HCT116 (cell line): ENCODE measurements around the gene SHF. TPM values are rescaled to one million over a fixed set of nuclear protein-coding genes. Genes with fewer than 3 reads are reported as not detected.

Experiments used
- ATAC-seq: fragments of 200-7000 bp; cut with Tn5 transposase; 2 replicates; pipeline ENCODE4 v1.9.1; 2020; ENCODE audit warnings: mild to moderate bottlenecking, moderate library complexity
- BruUV-seq: library from RNA; stranded (reverse); fragments of 400-500 nt; replicated peaks from 2 replicates; lab custom pipeline; 2021; lab: Mats Ljungman, UMichigan
- CTCF ChIA-PET: fragments of 300-600 bp; sonication (Branson Sonifier 250); formaldehyde crosslinking; loops from one replicate; lab custom pipeline; 2021; ENCODE audit warnings: antibody characterized with exemption; lab: Charles Lee
- POLR2A ChIA-PET: fragments of 300-600, 350-600 bp; sonication (Branson Sonifier 250); formaldehyde crosslinking; loops from one replicate; lab custom pipeline; 2021; ENCODE audit warnings: antibody characterized with exemption; lab: Charles Lee
- RAD21 ChIA-PET, 2 experiments: fragments of 300-600 bp; sonication (Branson Sonifier 250); formaldehyde crosslinking; loops; one replicate each; lab custom pipeline; 2023; ENCODE audit warnings: low total read pairs in 2 of 2; ENCODE audit not compliant: uncharacterized antibody in 2 of 2, unreplicated experiment in 2 of 2, low non-redundant PET in 1 of 2; lab: Charles Lee
- DNase-seq: peaks from one replicate; pipeline ENCODE4 v3.0.0-alpha.2; 2010; ENCODE audit warnings: low read depth, low spot score
- H2AFZ ChIP-seq: fragments of 200-600 bp; shearing (Covaris generic), sonication (generic); 2 replicates; pipeline ENCODE4 v1.6.1; 2017; ENCODE audit warnings: low read depth, mixed run types, mixed read lengths, antibody characterized with exemption, low read length; ENCODE audit not compliant: poor library complexity, severe bottlenecking
- H3K27ac ChIP-seq: 2 replicates; pipeline ENCODE4 v1.5.1; 2012; ENCODE audit warnings: low read depth, low read length
- H3K27me3 ChIP-seq: fragments of 200-600 bp; sonication (generic); 2 replicates; pipeline ENCODE4 v1.6.1; 2016; ENCODE audit warnings: mixed run types, low read length, mixed read lengths; ENCODE audit not compliant: insufficient read depth
- H3K36me3 ChIP-seq, 2 experiments: fragments of 200-500 bp in 1 of 2; fragments of 200-600 bp in 1 of 2; sonication (Bioruptor generic) in 1 of 2; sonication (generic) in 1 of 2; 2 replicates each; pipeline versions ENCODE4 v1.5.1 to v1.6.1; 2014 to 2016; ENCODE audit warnings: low read length in 2 of 2, inconsistent platforms in 1 of 2, mixed read lengths in 1 of 2, mixed run types in 1 of 2; ENCODE audit not compliant: insufficient read depth in 2 of 2, control insufficient read depth in 1 of 2
- H3K4me1 ChIP-seq, 2 experiments: fragments of 200-600 bp in 1 of 2; sonication (generic) in 1 of 2; 2 replicates each; pipeline versions ENCODE4 v1.5.1 to v1.6.1; 2012 to 2017; ENCODE audit warnings: low read length in 2 of 2, inconsistent platforms in 1 of 2, mild to moderate bottlenecking in 1 of 2, mixed read lengths in 1 of 2, mixed run types in 1 of 2, moderate library complexity in 1 of 2; ENCODE audit not compliant: insufficient read depth in 2 of 2, control insufficient read depth in 1 of 2
- H3K4me2 ChIP-seq: fragments of 200-600 bp; sonication (generic); 2 replicates; pipeline ENCODE4 v1.6.1; 2017; ENCODE audit warnings: mixed run types, low read length, mixed read lengths
- H3K4me3 ChIP-seq, 2 experiments: fragments of 200-600 bp in 1 of 2; sonication (generic) in 1 of 2; replicated peaks in 1 of 2; 2 replicates each; pipeline ENCODE4 v1.5.1; 2011 to 2016; ENCODE audit warnings: low read length in 2 of 2, control low read depth in 1 of 2, low read depth in 1 of 2, mild to moderate bottlenecking in 1 of 2, mixed read lengths in 1 of 2, mixed run types in 1 of 2
- H3K79me2 ChIP-seq: fragments of 200-600 bp; sonication (generic); 2 replicates; pipeline ENCODE4 v1.6.1; 2017; ENCODE audit warnings: mild to moderate bottlenecking, mixed run types, low read length, moderate library complexity, mixed read lengths; ENCODE audit not compliant: insufficient read depth
- H3K9ac ChIP-seq: fragments of 200-600 bp; sonication (generic); 2 replicates; pipeline ENCODE4 v1.6.1; 2016; ENCODE audit warnings: low read length, mixed read lengths
- H3K9me2 ChIP-seq: fragments of 200-600 bp; sonication (generic), shearing (Covaris generic); 2 replicates; pipeline ENCODE4 v1.6.1; 2017; ENCODE audit warnings: mixed run types, mild to moderate bottlenecking, moderate library complexity; ENCODE audit not compliant: insufficient read depth
- H3K9me3 ChIP-seq, 2 experiments: fragments of 200-500 bp in 1 of 2; fragments of 200-600 bp in 1 of 2; sonication (Bioruptor generic) in 1 of 2; sonication (generic) in 1 of 2; 2 replicates each; pipeline ENCODE4 v1.6.1; 2014 to 2017; ENCODE audit warnings: low read length in 2 of 2, mixed read lengths in 2 of 2, inconsistent platforms in 1 of 2, low read depth in 1 of 2, mild to moderate bottlenecking in 1 of 2, mixed run types in 1 of 2, moderate library complexity in 1 of 2; ENCODE audit not compliant: control insufficient read depth in 1 of 2, insufficient read depth in 1 of 2
- H4K20me1 ChIP-seq: fragments of 200-600 bp; sonication (generic), shearing (Covaris generic); 2 replicates; pipeline ENCODE4 v1.6.1; 2017; ENCODE audit warnings: mixed run types, mild to moderate bottlenecking, moderate library complexity; ENCODE audit not compliant: insufficient read depth
- ELF1 ChIP-seq: IDR thresholded peaks from 2 replicates; pipeline ENCODE4 v1.6.1; 2012; ENCODE audit warnings: low read depth, borderline replicate concordance
- EZH2 ChIP-seq: fragments of 200-600 bp; sonication (generic); IDR thresholded peaks from 2 replicates; pipeline ENCODE4 v1.6.1; 2017; ENCODE audit warnings: antibody characterized with exemption, mixed run types
- JUND ChIP-seq: IDR thresholded peaks from 2 replicates; pipeline ENCODE4 v1.6.1; 2012
- MAX ChIP-seq: IDR thresholded peaks from 2 replicates; pipeline ENCODE4 v1.6.1; 2012
- POLR2A ChIP-seq: IDR thresholded peaks from 2 replicates; pipeline ENCODE4 v1.7.0; 2011; ENCODE audit warnings: borderline replicate concordance; ENCODE audit not compliant: insufficient read depth, insufficient read length; ENCODE audit errors: extremely low read depth
- REST ChIP-seq: IDR thresholded peaks from 2 replicates; pipeline ENCODE4 v1.6.1; 2012; ENCODE audit warnings: low read depth
- SIN3A ChIP-seq: IDR thresholded peaks from 2 replicates; pipeline ENCODE4 v1.6.1; 2012; ENCODE audit warnings: low read depth
- SP1 ChIP-seq: IDR thresholded peaks from 2 replicates; pipeline ENCODE4 v1.6.1; 2012; ENCODE audit warnings: low read depth
- SRF ChIP-seq: IDR thresholded peaks from 2 replicates; pipeline ENCODE4 v1.6.1; 2012; ENCODE audit warnings: low read depth
- ZFX ChIP-seq: fragments of 450-650 bp; IDR thresholded peaks from 2 replicates; pipeline ENCODE4 v1.6.1; 2017
- intact Hi-C: fragments of 100-400 bp; cut with micrococcal nuclease; formaldehyde crosslinking; loops from 2 replicates; pipeline ENCODE4 v1.10.0; 2022
- total RNA-seq: library from RNA; stranded (reverse); gene quantifications from one replicate; pipeline ENCODE4 v1.2.1, GENCODE V29; 2021; ENCODE audit not compliant: unreplicated experiment
- TF ChIP-seq, protein P1 (sequence below): IDR thresholded peaks from 2 replicates; pipeline ENCODE4 v1.6.1; 2012
- TF ChIP-seq, protein P2 (sequence below): IDR thresholded peaks from 2 replicates; pipeline ENCODE4 v1.6.1; 2011; ENCODE audit warnings: mild to moderate bottlenecking, low read length, moderate library complexity; ENCODE audit not compliant: insufficient replicate concordance; ENCODE audit errors: extremely low read depth

SHF gene
- total RNA-seq, 1 experiment from 2014 or later, result 2.6 TPM

GRCh38 chr15:45169608-45170480, 17.9 kb downstream of the SHF start:
- Histone ChIP-seq H3K4me2 (no peak overlapping the region), H3K4me3 (no peak overlapping the region), H3K36me3 (no peaks in the 10 kb centered on the region), H3K9me3 (no peaks in the 10 kb centered on the region), H3K4me1 (peaks cover 6 to 16% of the 10 kb centered on the region in 2 experiments), H3K9me2 (no peaks in the 10 kb centered on the region), H3K27ac (no peak overlapping the region), H3K9ac (no peak overlapping the region), H4K20me1 (no peaks in the 10 kb centered on the region), H3K27me3 (no peaks in the 10 kb centered on the region), H2AFZ (no peak overlapping the region), H3K79me2 (no peaks in the 10 kb centered on the region)
- BruUV-seq, result no TSS peak
- ChIA-PET CTCF (no interaction called here), POLR2A (interaction anchor here (1.3 kb wide), 1 partner anchor 31 kb away, joined by 3 read pairs; no protein-coding TSS in a partner anchor), RAD21 (no interaction called here)
- DNase-seq (no peak), ATAC-seq (no peak)
- intact Hi-C loops, result loop anchor here (10.0 kb wide), 1 partner anchor 445 kb away; no protein-coding TSS in a partner anchor
- TF ChIP-seq, protein P1, sequence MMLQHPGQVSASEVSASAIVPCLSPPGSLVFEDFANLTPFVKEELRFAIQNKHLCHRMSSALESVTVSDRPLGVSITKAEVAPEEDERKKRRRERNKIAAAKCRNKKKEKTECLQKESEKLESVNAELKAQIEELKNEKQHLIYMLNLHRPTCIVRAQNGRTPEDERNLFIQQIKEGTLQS, result no peak
- no peak for TF ChIP-seq SRF
- TF ChIP-seq REST, result no peak
- TF ChIP-seq, protein P2, sequence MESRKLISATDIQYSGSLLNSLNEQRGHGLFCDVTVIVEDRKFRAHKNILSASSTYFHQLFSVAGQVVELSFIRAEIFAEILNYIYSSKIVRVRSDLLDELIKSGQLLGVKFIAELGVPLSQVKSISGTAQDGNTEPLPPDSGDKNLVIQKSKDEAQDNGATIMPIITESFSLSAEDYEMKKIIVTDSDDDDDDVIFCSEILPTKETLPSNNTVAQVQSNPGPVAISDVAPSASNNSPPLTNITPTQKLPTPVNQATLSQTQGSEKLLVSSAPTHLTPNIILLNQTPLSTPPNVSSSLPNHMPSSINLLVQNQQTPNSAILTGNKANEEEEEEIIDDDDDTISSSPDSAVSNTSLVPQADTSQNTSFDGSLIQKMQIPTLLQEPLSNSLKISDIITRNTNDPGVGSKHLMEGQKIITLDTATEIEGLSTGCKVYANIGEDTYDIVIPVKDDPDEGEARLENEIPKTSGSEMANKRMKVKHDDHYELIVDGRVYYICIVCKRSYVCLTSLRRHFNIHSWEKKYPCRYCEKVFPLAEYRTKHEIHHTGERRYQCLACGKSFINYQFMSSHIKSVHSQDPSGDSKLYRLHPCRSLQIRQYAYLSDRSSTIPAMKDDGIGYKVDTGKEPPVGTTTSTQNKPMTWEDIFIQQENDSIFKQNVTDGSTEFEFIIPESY, result no peak
- no peak for TF ChIP-seq SP1
- TF ChIP-seq MAX, result no peak
- no peak for TF ChIP-seq POLR2A
- TF ChIP-seq ELF1, result no peak
- TF ChIP-seq EZH2, result no peak
- TF ChIP-seq JUND, result no peak
- TF ChIP-seq SIN3A, result no peak
- no peak for TF ChIP-seq ZFX
- TF ChIP-seq, all 23 proteins: peak for 0
